T-cell (primary cell): Measurements from ENCODE around the gene NXPH4. TPM values are rescaled to one million over a fixed set of nuclear protein-coding genes. Genes with fewer than 3 reads are reported as not detected.

ENCODE experiments used
- ATAC-seq, 4 experiments: fragments of 200-7000 bp in 3 of 4; fragments of 150-1000 bp in 1 of 4; cut with Tn5 transposase; replicated peaks in 1 of 4; 1 replicate in 3 of 4; 2 replicates in 1 of 4; pipeline ENCODE4 v1.10.0; 2021; ENCODE audit warnings: moderate library complexity in 3 of 4, mild to moderate bottlenecking in 2 of 4, moderate number of reproducible peaks in 1 of 4
- CTCF ChIA-PET, 2 donors: fragments of 300-600 bp; sonication (Branson Sonifier 250); formaldehyde crosslinking; loops; one replicate each; lab custom pipeline; 2022; ENCODE audit warnings: antibody characterized with exemption in 2 of 2; lab: Charles Lee
- POLR2A ChIA-PET, 2 donors: fragments of 300-600 bp; sonication (Branson Sonifier 250); formaldehyde crosslinking; loops; one replicate each; lab custom pipeline; 2022; ENCODE audit warnings: antibody characterized with exemption in 2 of 2; lab: Charles Lee
- DNase-seq, 35 experiments: peaks; one replicate each; pipeline versions ENCODE4 v3.0.0 to v3.0.0-alpha.2; 2013 to 2023
- H3K27ac ChIP-seq: one replicate; pipeline ENCODE4 v1.5.1; 2013; ENCODE audit warnings: low read length
- H3K27me3 ChIP-seq, 2 experiments: replicated peaks in 1 of 2; 1 replicate in 1 of 2; 2 replicates in 1 of 2; pipeline versions ENCODE4 v1.6.1 to v1.7.0; 2013; ENCODE audit warnings: low read length in 1 of 2, mixed read lengths in 1 of 2; ENCODE audit not compliant: control insufficient read depth in 2 of 2, insufficient read depth in 2 of 2; ENCODE audit errors: extremely low read depth in 1 of 2
- H3K36me3 ChIP-seq, 2 donors: 1 replicate in 1 of 2; 2 replicates in 1 of 2; pipeline versions ENCODE4 v1.6.1 to v1.7.0; 2013; ENCODE audit warnings: low read length in 1 of 2; ENCODE audit not compliant: control insufficient read depth in 2 of 2, insufficient read depth in 1 of 2; ENCODE audit errors: extremely low read depth in 1 of 2
- H3K4me1 ChIP-seq, 2 experiments: 1 replicate in 1 of 2; 2 replicates in 1 of 2; pipeline versions ENCODE4 v1.6.1 to v1.7.0; 2013; ENCODE audit warnings: low read length in 2 of 2, mixed read lengths in 1 of 2; ENCODE audit not compliant: insufficient read depth in 2 of 2, control insufficient read depth in 1 of 2; ENCODE audit errors: extremely low read depth in 1 of 2
- H3K4me3 ChIP-seq, 2 donors: 1 replicate in 1 of 2; 2 replicates in 1 of 2; pipeline versions ENCODE4 v1.5.1 to v1.7.0; 2013; ENCODE audit warnings: mild to moderate bottlenecking in 2 of 2, low read length in 1 of 2, moderate library complexity in 1 of 2; ENCODE audit not compliant: control insufficient read depth in 1 of 2; ENCODE audit errors: extremely low read depth in 1 of 2
- H3K9me3 ChIP-seq: 2 replicates; pipeline ENCODE4 v1.7.0; 2013
- H3K27ac Mint-ChIP-seq, 2 donors: one replicate each; pipeline ENCODE4 v1.8.0; 2020 to 2021; ENCODE audit warnings: mild to moderate bottlenecking in 2 of 2, mixed read lengths in 2 of 2
- H3K27me3 Mint-ChIP-seq, 2 donors: one replicate each; pipeline ENCODE4 v1.8.0; 2021 to 2022; ENCODE audit warnings: mixed read lengths in 2 of 2
- H3K36me3 Mint-ChIP-seq: one replicate; pipeline ENCODE4 v1.8.0; 2021; ENCODE audit warnings: mixed read lengths
- H3K4me1 Mint-ChIP-seq, 3 donors: one replicate each; pipeline ENCODE4 v1.8.0; 2020 to 2022; ENCODE audit warnings: mixed read lengths in 3 of 3, mild to moderate bottlenecking in 1 of 3
- H3K4me3 Mint-ChIP-seq, 3 donors: one replicate each; pipeline ENCODE4 v1.8.0; 2020 to 2022; ENCODE audit warnings: mild to moderate bottlenecking in 3 of 3, mixed read lengths in 3 of 3, moderate library complexity in 3 of 3
- H3K9me3 Mint-ChIP-seq, 3 donors: one replicate each; pipeline ENCODE4 v1.8.0; 2020 to 2022; ENCODE audit warnings: mixed read lengths in 3 of 3
- WGBS: methylation state at CpG from one replicate; pipeline ENCODE4 v1.1.5; 2013; ENCODE audit warnings: missing lambda C conversion rate; ENCODE audit not compliant: insufficient coverage; 5-methylcytosine and 5-hydroxymethylcytosine counted together
- total RNA-seq, 35 experiments: library from RNA in 6 of 35; stranded (reverse) in 6 of 35; fragments of 120-200 nt in 1 of 35; gene quantifications; one replicate each; pipeline versions ENCODE4 v1.2.1 to v1.2.4 and lab custom pipeline; 2013 to 2026

NXPH4 gene
- total RNA-seq, 5 donors from 2014 or later (not counting 1 experiment from before 2014, with no cell fraction given): 0.49 to 4.5 (median 1.0) TPM; not detected in 1

GRCh38 chr12:57198329-57198728 is 18.3 kb upstream of the NXPH4 start:
- H3K4me1 ChIP-seq: no peaks in the 10 kb centered on the region
- H3K9me3 ChIP-seq: no peaks in the 10 kb centered on the region
- DNase-seq (no peak), ATAC-seq (no peak)
- POLR2A ChIA-PET: no interaction called here
- Mint-ChIP-seq H3K27me3 (no peaks in the 10 kb centered on the region), H3K9me3 (no peaks in the 10 kb centered on the region), H3K4me1 (no peaks in the 10 kb centered on the region), H3K36me3 (peaks cover 8% of the 10 kb centered on the region), H3K4me3 (no peak overlapping the region), H3K27ac (no peak overlapping the region)
- WGBS: 97% methylated on average over 17 of the region's 17 CpGs
- no peak overlapping the region for H3K4me3 ChIP-seq
- H3K36me3 ChIP-seq: no peaks in the 10 kb centered on the region
- no peak overlapping the region for H3K27ac ChIP-seq
- H3K27me3 ChIP-seq: no peaks in the 10 kb centered on the region
- CTCF ChIA-PET: no interaction called here

- H3K36me3 Mint-ChIP-seq: peaks cover 8% of the 10 kb centered on the region
- no peak for DNase-seq
- H3K27me3 Mint-ChIP-seq: no peaks in the 10 kb centered on the region
- H3K27ac Mint-ChIP-seq: no peak overlapping the region
- no peaks in the 10 kb centered on the region for H3K36me3 ChIP-seq
- H3K4me3 Mint-ChIP-seq: no peak overlapping the region
- ATAC-seq: no peak
- H3K27ac ChIP-seq: no peak overlapping the region
- WGBS: 90% methylated on average over 13 of the region's 15 CpGs
- H3K4me1 ChIP-seq: no peaks in the 10 kb centered on the region
- no peaks in the 10 kb centered on the region for H3K9me3 Mint-ChIP-seq
- no peaks in the 10 kb centered on the region for H3K27me3 ChIP-seq
- POLR2A ChIA-PET: no interaction called here
- CTCF ChIA-PET: no interaction called here
- H3K4me3 ChIP-seq: no peak overlapping the region
- H3K9me3 ChIP-seq: no peaks in the 10 kb centered on the region
- H3K4me1 Mint-ChIP-seq: no peaks in the 10 kb centered on the region
Measured at GRCh38 chr12:57199191-57199590, 17.4 kb upstream of the NXPH4 start.

GRCh38 chr12:57200497-57200896 is 16.1 kb upstream of the NXPH4 start:
- H3K36me3 Mint-ChIP-seq: peaks cover 8% of the 10 kb centered on the region
- POLR2A ChIA-PET: no interaction called here
- H3K27me3 Mint-ChIP-seq: no peaks in the 10 kb centered on the region
- no peak overlapping the region for H3K4me3 Mint-ChIP-seq
- DNase-seq: no peak
- no peak overlapping the region for H3K27ac Mint-ChIP-seq
- H3K4me3 ChIP-seq: no peak overlapping the region
- H3K4me1 ChIP-seq: no peaks in the 10 kb centered on the region
- no peaks in the 10 kb centered on the region for H3K9me3 ChIP-seq
- no peak for ATAC-seq
- no peaks in the 10 kb centered on the region for H3K36me3 ChIP-seq
- CTCF ChIA-PET: no interaction called here
- WGBS: 92% methylated on average over 11 of the region's 15 CpGs
- H3K27ac ChIP-seq: no peak overlapping the region
- H3K27me3 ChIP-seq: no peaks in the 10 kb centered on the region
- no peaks in the 10 kb centered on the region for H3K9me3 Mint-ChIP-seq
- no peaks in the 10 kb centered on the region for H3K4me1 Mint-ChIP-seq

GRCh38 chr12:57201219-57201618 is 15.4 kb upstream of the NXPH4 start:
- H3K9me3 ChIP-seq: no peaks in the 10 kb centered on the region
- H3K9me3 Mint-ChIP-seq: no peaks in the 10 kb centered on the region
- no peak overlapping the region for H3K27ac Mint-ChIP-seq
- H3K4me3 ChIP-seq: no peak overlapping the region
- no peaks in the 10 kb centered on the region for H3K27me3 Mint-ChIP-seq
- no peak overlapping the region for H3K27ac ChIP-seq
- H3K36me3 Mint-ChIP-seq: peaks cover 7% of the 10 kb centered on the region
- ATAC-seq (no peak), DNase-seq (no peak)
- H3K4me1 Mint-ChIP-seq: no peaks in the 10 kb centered on the region
- CTCF ChIA-PET: no interaction called here
- H3K27me3 ChIP-seq: no peaks in the 10 kb centered on the region
- POLR2A ChIA-PET: no interaction called here
- H3K4me1 ChIP-seq: no peaks in the 10 kb centered on the region
- no peaks in the 10 kb centered on the region for H3K36me3 ChIP-seq
- H3K4me3 Mint-ChIP-seq: no peak overlapping the region
- 64% methylated on average over 3 of the region's 8 CpGs for WGBS

- DNase-seq (no peak), ATAC-seq (no peak)
- Mint-ChIP-seq H3K4me1 (no peaks in the 10 kb centered on the region), H3K9me3 (no peaks in the 10 kb centered on the region), H3K36me3 (peaks cover 4% of the 10 kb centered on the region), H3K4me3 (no peak overlapping the region), H3K27me3 (no peaks in the 10 kb centered on the region), H3K27ac (no peak overlapping the region)
- 88% methylated on average over 14 of the region's 16 CpGs for WGBS
- Histone ChIP-seq H3K27me3 (no peaks in the 10 kb centered on the region), H3K4me3 (no peak overlapping the region), H3K9me3 (no peaks in the 10 kb centered on the region), H3K36me3 (no peaks in the 10 kb centered on the region), H3K4me1 (no peaks in the 10 kb centered on the region), H3K27ac (no peak overlapping the region)
- ChIA-PET CTCF (no interaction called here), POLR2A (no interaction called here)
Measured at GRCh38 chr12:57201631-57202030, 15.0 kb upstream of the NXPH4 start.

- CTCF ChIA-PET: no interaction called here
- H3K4me3 Mint-ChIP-seq: no peak overlapping the region
- no peaks in the 10 kb centered on the region for H3K4me1 Mint-ChIP-seq
- no peak overlapping the region for H3K27ac Mint-ChIP-seq
- H3K27ac ChIP-seq: no peak overlapping the region
- 90% methylated on average over 15 of the region's 19 CpGs for WGBS
- peaks cover 4% of the 10 kb centered on the region for H3K36me3 Mint-ChIP-seq
- no peak overlapping the region for H3K4me3 ChIP-seq
- H3K27me3 ChIP-seq: no peaks in the 10 kb centered on the region
- H3K4me1 ChIP-seq: no peaks in the 10 kb centered on the region
- no peak for DNase-seq
- no peaks in the 10 kb centered on the region for H3K36me3 ChIP-seq
- H3K9me3 ChIP-seq: no peaks in the 10 kb centered on the region
- no peaks in the 10 kb centered on the region for H3K9me3 Mint-ChIP-seq
- POLR2A ChIA-PET: no interaction called here
- H3K27me3 Mint-ChIP-seq: no peaks in the 10 kb centered on the region
- ATAC-seq: no peak
Measured at GRCh38 chr12:57202321-57202720, 14.3 kb upstream of the NXPH4 start.

- no peaks in the 10 kb centered on the region for H3K9me3 Mint-ChIP-seq
- ATAC-seq (no peak), DNase-seq (no peak)
- ChIA-PET POLR2A (interaction anchor here in 1 of 2 donors (0.6 kb wide), 1 partner anchor 42 kb away, joined by 3 read pairs; no protein-coding TSS in a partner anchor), CTCF (no interaction called here)
- no peak overlapping the region for H3K4me3 Mint-ChIP-seq
- no peaks in the 10 kb centered on the region for H3K36me3 ChIP-seq
- no peaks in the 10 kb centered on the region for H3K4me1 ChIP-seq
- H3K27me3 Mint-ChIP-seq: no peaks in the 10 kb centered on the region
- 96% methylated on average over 26 of the region's 28 CpGs for WGBS
- H3K27ac Mint-ChIP-seq: no peak overlapping the region
- no peak overlapping the region for H3K27ac ChIP-seq
- H3K36me3 Mint-ChIP-seq: peaks cover 4% of the 10 kb centered on the region
- H3K9me3 ChIP-seq: no peaks in the 10 kb centered on the region
- no peak overlapping the region for H3K4me3 ChIP-seq
- H3K27me3 ChIP-seq: no peaks in the 10 kb centered on the region
- no peaks in the 10 kb centered on the region for H3K4me1 Mint-ChIP-seq
Measured at GRCh38 chr12:57203201-57203600, 13.4 kb upstream of the NXPH4 start.
